Prostate gland (tissue), 2 donors: ENCODE results near the gene FBXL7.

Experiments used
- CTCF ChIP-seq, 4 experiments: fragments of 200-600 bp in 2 of 4; fragments of 450-650 bp in 2 of 4; sonication (generic) in 2 of 4; IDR thresholded peaks; 1 replicate in 3 of 4; 2 replicates in 1 of 4; pipeline ENCODE4 v1.5.1; 2016 to 2019; ENCODE audit warnings: antibody characterized with exemption in 4 of 4, mild to moderate bottlenecking in 2 of 4, moderate library complexity in 2 of 4
- POLR2AphosphoS5 ChIP-seq: sonication (generic); formaldehyde crosslinking; IDR thresholded peaks from one replicate; pipeline ENCODE4 v1.6.1; 2017; ENCODE audit warnings: antibody characterized with exemption

GRCh38 chr5:15783734-15784133 is 283.8 kb downstream of the FBXL7 start:
- TF ChIP-seq CTCF (IDR thresholded peaks at IDR 0.05) = no peak
- TF ChIP-seq POLR2AphosphoS5 = no peak
